Measurements from ENCODE around the gene SLC25A11.

Gene SLC25A11

DNA sequence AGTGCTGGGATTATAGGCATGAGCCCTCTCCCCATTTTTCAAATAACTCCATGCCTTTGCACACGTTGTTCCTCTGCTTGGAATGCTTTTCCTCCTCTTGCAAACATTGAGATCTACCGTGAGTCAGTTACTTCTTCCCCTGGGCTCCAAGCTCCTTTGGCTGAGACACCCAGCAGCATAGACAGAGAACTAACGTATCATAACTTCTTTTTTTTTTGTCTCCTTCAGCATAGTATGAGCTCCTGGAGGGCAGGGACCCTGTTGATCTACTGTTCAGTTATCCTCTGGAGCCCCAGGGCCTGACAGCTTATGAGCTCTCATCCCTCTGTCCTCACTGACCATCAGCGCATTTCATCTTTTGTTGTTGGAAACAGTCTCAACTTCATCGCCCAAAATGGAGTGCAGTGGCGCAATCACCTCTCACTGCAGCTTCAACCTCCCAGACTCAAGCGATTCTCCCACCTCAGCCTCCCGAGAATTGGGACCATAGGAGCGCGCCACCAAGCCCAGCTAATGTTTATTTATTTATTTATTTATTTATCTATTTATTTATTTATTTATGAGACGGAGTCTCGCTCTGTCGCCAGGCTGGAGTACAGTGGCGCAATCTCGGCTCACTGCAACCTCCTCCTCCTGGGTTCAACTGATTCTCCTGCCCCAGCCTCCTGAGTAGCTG, 25.6 kb upstream of the SLC25A11 start:
- no peak for DNase-seq

DNA sequence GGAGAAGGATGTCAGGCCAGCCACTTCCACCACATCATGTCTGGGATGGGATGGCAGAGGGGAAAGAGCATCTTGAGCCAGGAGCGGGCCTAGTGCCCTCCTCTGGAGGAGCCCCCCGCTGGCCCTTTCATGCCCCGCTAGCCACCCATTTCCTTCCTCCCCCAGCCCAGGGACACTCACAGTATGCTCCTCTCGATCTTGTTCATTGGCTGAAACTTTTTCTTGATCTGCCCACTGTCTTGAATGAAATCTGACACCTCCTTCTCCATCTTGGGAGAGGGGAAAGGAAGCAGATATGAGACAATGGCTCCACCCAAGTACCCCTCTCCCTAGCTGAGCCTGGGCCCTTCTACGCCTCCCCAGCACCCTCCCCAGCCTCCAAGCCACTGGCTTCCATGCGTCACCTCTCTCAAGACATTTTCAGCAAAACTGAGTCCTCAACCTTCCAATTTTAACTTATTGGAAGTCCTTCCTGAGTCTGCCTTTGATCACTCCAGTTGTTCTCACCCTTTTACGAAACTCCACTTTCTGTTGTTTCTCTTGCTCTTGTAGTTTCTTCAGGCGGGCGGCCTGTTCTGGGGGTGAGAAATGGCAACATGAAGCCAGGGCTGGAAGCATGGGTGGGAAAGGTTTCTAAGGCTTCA, 20.6 kb upstream of the SLC25A11 start:
- DNase-seq, result no peak

DNA sequence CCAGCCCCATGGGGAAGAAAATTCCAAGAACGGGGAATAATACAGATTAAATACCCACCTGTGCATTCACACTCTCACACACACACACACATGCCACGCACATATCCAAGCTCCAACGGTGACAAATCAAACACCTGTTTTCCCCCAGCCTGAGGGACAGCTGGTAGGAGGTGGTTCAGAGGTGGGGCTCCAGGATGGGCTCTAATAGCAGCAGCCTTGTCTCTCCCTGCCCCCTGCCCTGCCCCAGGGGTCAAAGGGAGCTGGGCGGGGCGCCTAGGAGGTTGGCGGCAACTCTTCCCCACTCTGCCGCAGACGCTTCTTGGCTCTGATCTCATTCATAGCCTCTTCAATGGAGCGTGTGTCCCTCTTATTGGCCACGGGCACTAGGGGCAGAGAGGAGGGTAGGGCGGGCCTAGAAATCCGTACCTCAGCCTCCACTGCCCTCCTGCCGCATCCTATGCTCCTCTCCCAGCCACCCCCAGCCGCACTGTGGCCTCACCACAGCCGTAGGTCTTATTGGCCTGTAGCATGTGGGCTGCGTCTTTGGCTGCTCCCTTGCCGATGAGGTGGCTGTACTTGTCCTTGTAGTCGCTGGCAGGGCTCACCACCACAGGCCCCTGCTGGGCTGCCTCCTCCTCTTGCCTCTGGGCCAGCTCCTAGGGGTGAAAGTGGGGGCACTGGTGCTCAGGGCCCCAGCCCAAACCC, 19.6 kb upstream of the SLC25A11 start:
- no peak for DNase-seq

DNA sequence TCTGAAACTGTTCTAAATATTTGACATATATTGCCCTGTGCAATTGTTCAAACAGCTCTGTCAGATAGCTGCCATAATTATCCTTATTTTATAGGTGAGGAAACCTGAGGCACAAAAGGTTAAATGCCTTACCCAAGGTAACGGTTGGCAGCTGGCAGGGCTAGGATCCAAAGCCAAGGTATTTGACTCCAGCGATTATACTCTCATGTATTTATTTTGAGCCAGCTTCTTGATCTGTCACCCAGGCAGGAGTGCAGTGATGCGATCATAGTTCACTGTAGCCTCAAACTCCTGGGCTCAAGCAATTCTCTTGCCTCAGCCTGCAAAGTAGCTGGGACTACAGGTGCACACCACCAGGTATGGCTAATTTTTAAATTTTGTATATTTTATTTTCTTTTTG, 18.3 kb upstream of the SLC25A11 start:
- no peak for DNase-seq

DNA sequence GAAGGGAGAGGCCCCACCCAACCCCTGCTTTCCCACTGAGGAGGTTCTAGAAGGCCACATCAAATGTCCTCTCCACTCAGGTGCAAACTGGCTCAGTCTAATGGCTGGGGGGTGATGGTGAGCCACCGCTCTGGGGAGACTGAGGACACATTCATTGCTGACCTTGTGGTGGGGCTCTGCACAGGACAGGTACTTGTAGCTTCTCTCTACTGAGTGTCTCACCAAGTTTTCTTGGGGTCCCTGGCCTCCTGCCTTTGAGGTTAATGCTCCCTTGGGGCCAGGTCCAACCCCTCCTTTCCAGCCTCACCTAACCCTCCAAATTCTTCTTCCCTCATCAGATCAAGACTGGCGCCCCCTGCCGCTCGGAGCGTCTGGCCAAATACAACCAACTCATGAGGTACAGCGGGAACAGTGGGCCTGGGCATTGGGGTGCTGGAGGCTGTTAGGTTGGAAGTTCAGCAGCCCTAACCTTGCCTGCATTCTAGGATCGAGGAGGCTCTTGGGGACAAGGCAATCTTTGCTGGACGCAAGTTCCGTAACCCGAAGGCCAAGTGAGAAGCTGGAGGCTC, 16.7 kb upstream of the SLC25A11 start:
- DNase-seq, result peak; percentile 52

DNA sequence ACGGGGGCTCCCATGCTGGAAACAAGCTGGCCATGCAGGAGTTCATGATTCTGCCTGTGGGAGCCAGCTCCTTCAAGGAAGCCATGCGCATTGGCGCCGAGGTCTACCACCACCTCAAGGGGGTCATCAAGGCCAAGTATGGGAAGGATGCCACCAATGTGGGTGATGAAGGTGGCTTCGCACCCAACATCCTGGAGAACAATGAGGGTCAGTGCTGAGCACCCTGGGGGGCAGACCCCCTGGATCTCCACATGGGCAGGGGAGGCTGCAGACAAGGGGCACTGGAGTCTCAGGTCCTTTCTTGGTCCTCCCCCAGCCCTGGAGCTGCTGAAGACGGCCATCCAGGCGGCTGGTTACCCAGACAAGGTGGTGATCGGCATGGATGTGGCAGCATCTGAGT, 15.2 kb upstream of the SLC25A11 start:
- no peak for DNase-seq

DNA sequence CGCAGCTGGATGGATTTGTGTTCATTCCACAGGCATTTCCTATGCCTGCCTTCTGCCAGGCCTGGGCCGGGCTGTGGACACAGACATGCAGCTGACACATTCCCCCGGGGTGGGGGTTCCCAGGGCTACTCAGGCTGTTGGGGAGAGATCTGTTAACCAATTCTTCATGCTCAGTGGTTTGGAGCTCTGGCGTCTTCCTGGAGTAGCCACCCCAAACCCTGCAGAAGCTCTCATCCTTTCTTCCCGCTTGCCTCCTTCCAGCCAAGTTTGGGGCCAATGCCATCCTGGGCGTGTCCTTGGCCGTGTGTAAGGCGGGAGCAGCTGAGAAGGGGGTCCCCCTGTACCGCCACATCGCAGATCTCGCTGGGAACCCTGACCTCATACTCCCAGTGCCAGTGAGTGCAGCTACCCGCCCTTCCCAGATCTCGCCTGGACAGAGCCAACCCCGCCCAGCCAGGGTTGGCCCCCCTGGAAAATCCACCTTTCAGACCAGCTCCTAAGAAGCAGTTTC, 13.7 kb upstream of the SLC25A11 start:
- DNase-seq, result no peak

DNA sequence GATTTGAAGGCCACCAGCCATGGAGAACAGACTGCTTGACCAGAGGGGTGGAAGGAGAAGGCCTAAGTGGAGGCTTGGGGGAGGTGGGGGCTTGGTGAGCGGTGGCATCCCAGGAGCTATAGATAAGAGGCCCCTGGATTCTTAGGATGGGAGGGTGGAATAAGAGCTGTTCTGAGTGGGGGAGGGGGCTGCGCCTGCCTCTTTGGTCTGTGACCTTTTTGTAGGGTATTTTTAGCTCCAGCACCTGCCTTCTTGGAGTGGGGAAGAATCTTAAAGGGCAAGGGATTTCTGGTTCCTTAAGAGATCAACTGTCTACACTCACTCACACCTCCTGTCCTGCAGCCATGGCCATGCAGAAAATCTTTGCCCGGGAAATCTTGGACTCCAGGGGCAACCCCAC, 11.6 kb upstream of the SLC25A11 start:
- DNase-seq, result no peak

DNA sequence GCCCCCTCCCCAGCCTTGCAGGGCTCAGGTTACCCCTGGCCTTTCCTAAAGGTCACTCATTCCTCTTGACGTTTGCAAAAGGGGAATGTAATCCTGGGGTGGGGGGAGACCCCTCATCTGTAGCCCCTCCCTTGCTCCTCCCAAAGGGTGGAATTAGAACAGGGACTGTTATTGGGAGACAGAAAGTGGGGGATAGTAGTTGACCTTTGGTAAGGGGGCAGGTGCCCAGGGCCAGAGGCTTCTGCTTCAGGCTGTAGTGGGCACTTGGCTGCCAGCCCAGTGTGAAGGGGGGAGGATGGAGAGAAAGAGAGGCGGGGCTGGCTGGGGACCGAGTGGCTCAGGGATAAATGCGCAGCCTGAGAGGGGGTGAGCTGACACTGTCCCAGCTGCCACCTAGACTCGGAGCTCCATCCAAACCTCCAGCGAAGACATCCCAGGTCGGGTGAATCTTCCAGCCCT, 10.9 kb upstream of the SLC25A11 start, which contains the start of gene ENO3:
TSS of gene ENO3 (plus strand) at position 374 of the 459 bp plus-strand sequence. CDS start 711 bp downstream, outside the sequence.
- no peak for DNase-seq

DNA sequence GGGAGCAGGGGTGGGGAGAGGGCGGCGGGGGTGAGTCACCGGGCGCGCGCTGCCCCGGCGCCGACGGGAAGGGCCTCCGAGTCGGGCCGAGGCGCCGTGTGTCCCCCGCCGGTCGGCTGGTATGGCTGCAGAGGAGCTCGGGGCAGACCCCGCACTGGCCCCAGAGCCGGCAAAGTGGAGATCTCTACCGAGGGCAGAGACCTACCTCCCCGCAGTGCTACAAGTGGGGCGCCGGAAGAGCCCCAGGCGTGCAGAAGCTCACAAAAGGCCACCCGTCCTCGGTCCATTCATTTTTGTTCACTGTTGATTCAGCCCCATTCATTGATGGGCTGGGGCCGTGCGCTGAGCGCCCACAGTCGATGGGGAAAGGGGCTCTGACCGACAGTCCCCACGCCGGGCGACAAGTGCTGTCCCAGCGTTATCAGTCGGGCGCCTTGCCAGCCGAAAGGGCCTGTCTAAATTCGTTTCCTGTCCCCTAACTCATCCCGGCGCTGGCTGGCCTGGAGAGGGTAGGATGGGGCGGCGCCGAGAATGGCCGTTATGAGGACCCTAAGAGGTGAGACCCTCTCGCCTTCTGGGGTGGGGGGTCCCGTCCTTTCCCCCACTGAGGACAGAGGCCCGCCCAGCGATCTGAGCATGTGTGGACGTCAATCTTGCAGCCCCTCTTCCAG, 10.4 kb upstream of the SLC25A11 start:
- peak; percentile 42 for DNase-seq

DNA sequence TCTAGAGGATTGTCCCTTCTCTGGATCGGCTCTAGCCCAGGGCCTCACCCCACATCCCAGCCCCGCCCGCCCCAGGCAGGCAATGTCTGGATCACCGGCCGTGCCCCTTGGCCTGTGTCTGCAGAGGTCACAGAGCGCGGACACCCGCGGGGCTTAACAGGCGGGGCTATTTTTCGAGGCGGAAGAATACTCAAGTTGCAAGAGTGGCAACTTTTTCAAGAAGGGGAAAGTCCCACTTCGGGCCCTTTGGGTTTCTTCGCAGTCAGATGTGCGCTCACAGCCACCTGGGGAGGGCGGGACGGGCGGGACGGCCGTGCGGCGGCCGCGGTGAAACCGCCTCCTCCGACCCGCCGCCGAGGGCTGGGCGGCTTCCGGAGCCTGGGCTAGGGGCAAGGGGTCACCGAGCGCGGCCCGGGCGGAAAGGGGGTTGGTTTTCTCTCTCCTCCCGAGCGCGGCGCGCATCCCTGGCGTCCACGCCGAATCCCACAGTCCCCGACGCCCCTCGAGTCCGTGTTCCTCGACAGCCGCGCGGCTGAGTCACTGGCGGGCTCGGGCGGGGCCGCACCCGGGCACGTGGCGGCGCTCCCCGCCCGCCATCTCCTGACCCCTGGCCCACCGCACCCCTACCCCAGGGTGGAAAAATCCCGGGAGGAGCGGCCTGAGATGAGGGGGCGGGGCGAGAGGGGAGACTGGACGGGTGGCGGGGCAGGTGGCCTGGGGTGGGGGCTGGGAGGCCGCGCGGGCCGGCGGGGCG, 9.7 kb upstream of the SLC25A11 start:
- DNase-seq, result peak; percentile 79

DNA sequence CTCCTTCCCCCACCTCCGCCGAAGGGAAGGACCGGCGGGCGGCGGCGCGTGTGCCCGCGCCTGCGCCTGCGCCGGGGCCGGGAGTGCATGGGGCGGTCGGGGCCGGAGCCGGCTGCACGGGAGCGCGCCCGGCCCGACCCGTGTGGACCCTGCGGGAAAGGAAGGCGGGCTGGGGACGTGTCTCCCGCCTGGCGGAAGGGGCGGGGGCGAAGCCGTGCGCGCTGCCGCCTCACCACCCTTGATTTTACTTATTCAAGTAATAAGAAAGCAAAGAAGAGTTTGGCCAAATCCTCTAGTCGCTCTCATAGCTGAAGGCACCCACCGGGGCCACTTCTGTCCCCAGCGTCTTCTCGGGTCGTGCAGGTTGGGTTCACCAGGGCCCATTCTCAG, 9.1 kb upstream of the SLC25A11 start:
- DNase-seq, result peak; percentile 81

DNA sequence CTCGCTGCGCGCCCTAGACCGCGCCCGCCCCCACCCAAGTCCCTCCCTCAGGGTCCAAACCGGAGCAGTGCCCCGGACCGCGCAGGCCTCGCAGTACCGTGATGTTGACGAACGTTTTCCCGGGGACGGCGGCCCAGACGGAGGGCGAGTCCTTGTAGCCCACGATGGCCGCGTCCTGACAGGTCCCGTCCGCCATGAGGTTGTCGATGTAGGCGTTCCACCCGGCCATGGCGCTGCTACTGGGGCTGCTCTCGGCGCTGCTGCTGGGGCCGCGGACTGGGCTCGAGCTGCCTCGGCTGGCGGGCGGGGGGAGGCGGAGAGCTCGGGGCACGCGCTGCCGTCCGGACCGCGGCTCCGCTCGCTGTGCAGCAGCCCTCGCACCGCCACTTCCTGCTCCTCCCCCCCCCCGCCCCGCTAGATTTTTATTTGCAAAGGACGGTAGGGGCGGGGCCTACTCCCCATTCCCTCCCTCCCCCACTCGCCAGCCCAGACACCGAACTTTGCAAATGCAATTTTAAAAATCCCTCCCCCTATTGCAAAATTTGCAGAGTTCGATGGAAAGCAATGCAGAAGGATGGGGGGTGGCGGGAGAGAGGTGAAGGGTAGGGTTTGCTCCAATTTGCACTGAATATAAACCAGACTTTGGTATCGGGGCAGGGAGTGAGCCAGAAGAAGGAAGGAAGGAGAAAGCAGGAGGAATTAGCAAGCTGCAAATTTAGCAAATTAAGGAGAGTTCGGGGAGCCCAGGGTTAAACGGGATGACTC, 8.5 kb upstream of the SLC25A11 start, which contains the start of gene PFN1:
TSS of gene PFN1 (minus strand) at position 365 of the 765 bp plus-strand sequence. CDS start at position 229, 136 bp downstream.
- peak; percentile 92 for DNase-seq

DNA sequence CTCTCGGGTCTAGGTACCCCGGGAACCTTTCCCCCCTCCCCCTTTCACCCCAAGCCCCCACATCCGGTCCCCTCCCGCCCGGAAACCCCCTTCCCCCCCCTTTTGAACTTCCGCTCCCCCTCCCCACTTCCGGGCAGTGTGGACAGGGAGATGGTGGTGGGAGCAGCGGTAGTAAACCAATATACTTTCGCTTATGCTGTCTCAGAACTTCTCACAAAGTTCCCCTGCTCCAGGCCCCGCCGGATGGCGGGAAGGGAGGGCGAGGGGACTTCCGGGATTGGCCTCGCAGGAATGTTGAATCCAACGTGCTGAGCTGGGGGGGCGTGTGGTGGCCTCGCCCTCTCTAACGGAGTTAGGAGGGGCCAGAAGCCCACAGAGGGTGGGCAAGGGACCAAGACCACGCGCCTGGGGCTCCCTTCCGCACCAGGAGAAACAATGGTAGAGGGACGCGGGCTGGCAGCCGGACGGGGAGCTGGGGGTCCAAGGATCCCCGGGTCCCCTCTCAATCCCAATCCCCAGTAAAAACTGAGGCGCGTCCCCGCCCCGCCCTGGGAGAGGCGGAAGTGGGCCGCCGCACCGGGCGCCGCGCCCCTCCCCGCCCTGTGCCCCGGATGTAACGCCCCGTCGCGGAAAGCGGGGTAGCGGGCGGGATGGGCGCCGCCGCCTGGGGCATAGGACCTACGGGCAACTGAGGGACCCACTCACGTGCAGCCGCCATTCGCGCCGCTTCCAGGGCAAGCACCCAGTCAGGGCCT, 7.7 kb upstream of the SLC25A11 start:
- DNase-seq, result peak; percentile 73

DNA sequence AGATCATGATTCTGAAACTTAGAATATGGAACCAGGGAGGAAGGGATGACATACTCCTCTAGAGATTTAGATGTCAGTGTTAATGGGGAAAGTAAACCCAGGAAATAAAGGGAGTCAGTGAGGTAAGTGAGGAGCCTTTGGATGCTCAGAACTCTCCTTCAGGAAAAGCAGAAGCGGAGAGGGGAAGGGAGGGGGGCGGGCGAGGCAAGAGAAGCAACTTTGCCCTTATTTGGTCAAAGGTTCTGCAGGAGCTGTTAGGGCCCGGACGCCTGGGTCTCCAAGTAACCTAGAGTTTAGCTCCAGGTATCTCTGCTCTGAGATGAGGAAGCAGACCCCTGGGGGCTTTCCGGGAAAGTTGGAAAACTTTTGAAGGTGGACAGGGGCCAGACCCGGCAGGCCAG, 7.2 kb upstream of the SLC25A11 start:
- DNase-seq, result no peak

DNA sequence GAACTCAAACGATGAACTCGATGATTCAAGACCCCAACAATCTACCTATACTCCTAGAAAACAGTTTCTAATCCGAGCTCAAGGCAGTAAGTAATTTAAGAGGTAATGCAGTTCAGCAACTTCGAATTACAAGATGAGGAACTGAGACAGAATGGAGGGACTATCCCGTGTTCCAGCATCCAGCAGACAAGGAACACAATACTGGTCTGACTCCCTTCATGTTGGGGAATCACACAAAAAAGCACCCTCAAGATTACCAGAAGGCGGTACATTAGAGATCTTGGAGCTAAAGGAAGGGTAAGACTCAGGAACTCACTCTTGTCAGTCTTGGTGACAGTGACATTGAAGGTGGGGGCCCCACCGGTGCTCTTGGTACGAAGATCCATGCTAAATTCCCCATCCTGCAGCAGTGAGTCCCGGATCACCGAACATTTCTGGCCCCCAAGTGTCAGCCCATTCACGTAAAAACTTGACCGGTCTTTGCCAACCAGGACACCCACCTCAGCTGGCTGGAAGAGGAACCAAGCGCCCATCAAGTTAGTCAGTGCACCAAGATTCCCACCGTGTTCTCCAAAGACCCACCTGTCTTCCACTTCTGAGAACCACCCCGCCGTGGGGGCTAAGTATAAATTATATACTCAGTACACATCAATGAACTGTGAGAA, 6.6 kb upstream of the SLC25A11 start:
- no peak for DNase-seq

DNA sequence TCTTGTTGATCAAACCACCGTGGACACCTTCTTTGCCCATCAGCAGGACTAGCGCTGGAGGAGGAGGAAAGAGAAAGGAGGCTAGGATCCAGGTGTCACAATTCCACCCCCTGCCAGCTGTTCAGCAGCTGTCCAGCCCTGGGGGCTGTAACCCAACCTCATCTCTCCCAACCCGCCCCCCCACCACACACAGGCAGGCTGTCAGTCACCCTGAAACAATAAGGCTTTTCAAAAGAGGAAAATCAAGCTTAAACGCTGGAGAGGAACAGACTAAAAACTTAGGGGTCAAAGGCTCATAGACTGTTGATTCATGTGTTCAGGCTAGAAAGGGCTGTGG, 6.1 kb upstream of the SLC25A11 start:
- no peak for DNase-seq

DNA sequence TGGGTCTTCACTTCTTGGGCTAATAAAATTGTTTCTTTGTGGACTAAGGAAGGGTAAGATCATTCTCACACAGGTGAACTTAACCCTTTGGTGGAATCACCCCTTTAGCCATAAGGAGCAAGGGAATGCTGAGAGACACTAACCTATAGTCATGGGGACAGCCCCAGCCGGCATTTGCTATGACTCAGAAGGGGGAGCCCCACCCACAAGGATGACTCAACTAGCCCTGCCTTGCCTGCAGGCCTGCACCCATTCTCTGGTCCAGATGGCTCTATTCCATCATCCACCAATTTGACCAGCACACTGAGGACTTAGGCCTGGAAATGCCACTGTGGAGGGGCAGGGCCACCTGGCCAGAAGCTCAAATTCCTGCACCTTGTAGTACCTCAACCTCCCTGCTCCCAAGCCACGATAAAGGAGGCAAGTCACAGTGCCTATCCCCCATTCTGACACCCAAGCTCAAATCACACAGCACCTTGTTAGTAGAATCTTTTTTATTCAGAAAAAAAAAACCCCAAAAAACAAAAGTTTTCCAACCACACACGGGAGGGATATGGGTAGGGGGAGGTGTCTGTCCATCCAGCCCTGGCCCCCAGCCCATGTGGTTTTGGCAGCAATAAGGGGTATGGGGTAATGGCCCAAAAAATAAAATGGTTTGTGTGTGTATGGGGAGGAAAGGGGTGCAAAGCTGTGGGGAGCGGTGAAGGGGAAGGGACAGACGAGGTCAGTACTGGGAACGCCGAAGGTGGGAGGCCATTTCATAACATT, 5.5 kb upstream of the SLC25A11 start:
- peak; percentile 88 for DNase-seq

DNA sequence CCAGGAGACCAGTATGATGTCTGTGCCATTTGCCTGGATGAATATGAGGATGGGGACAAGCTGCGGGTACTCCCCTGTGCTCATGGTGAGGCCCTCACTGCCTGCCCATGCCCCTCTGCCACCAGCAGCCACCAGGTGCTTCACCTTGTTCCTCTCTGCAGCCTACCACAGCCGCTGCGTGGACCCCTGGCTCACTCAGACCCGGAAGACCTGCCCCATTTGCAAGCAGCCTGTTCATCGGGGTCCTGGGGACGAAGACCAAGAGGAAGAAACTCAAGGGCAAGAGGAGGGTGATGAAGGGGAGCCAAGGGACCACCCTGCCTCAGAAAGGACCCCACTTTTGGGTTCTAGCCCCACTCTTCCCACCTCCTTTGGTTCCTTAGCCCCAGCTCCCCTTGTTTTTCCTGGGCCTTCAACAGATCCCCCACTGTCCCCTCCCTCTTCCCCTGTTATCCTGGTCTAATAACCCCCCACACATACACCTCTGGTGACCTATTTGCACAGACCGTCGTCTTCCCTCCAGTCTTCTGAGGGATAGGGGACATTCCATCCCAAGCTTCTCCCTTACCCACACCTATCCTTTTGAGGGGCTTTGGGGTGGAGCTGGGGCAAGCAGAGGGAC, 4.8 kb upstream of the SLC25A11 start:
- DNase-seq, result peak; percentile 45
